GM19043 (cell line): Measurements from ENCODE around the gene FHOD1.

ENCODE experiments used
- ATAC-seq: cut with Tn5 transposase; IDR thresholded peaks from one replicate; pipeline ENCODE4 v1.9.1; 2021; ENCODE audit warnings: low read depth; ENCODE audit not compliant: unreplicated experiment

FHOD1 gene

DNA sequence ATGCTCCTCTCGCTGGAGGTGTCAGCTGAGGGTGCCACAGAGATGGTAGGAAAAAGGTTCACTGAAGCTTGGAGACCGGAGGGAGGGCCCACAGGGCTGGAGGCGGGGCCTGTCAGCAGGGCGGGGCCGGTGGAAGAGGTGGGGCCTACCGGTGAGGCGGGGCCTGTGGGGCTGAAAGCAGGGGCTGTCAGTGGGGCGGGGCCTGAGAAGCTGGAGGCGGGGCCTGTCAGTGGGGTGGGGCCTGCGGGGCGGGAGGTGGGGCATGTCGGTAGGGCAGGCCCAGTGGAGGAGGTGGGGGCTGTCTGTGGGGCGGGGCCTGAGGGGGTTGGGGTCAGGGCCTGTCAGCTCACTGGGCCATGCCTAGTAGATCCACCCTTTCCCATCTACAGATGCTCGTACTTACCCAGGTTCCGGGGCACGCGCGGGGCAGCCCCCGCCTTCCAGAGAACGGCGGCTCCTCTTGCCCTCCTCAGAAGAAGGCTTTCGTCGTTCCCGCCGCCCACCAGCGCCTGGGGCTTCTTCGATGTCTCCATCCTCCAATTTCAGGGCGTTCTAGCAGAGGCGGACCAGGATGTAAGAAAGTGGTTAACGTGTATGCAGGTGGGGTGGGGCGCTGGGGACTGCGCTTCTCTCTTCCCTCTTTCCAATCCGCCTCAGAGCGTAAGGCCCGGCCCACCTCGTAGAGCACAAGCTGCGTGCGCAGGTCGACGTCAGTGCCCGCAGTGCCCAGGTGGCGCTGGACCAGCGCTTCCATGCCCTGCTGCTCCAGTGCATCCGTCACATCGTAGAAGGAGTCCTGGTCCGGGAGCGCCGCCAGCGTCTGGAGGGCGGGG is 10.5 kb downstream of the FHOD1 start:
- no peak for ATAC-seq

DNA sequence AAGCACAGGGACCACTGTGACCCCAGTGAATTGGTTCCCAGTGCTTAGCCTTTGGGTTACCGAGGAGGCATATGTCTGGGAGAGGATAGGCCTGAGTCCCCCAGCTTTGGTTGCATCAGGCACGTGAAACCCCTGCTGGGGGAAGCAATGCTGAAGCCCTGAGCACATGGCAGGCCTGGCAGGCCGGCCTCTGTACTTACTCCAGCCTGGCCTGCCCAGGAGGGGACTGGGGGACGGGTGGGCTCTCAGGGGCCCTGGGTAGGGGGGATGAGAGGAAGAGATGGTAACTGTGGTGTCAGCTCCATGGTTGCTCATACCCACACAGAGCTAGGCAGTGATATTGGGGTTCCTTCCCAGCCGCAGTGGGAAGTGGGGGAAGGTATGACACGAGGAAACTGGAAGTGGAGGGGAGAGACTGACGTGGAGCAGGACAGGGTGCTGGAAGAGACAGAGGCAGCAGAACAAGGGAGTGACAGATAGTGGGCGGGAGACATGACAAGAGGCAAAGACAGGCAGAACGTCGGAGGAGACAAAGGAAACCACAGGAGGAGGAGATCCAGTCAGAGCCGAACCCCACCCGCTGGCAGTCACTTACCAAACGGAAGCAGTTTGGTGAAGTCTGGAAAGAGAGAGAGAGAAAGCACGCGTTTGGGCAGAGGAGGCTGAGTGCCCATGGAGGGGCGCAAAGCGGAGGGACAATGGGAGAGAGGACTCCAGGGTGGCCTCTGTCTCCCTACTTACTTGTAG is 11.3 kb downstream of the FHOD1 start:
- no peak for ATAC-seq

DNA sequence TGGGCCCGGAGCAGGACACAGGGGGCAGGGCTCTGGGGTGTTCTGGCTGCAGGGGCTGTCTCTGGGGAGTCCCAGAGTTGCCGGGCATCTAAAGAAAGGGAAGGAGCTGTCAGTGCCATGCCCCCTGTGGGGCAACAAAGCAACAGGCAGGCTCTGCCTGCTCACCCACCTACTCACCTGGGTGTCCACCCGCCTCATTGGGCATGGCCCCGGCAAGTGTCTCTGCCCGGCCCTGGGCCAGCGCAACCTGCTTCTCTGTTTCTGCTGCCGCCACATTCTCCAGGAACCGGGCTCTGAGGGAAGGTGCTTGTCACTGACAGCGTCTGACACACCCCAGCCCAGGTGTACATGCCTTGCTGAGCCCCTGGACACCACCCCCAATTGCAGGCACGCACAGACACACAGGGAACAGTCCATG is 13.1 kb downstream of the FHOD1 start:
- no peak for ATAC-seq

DNA sequence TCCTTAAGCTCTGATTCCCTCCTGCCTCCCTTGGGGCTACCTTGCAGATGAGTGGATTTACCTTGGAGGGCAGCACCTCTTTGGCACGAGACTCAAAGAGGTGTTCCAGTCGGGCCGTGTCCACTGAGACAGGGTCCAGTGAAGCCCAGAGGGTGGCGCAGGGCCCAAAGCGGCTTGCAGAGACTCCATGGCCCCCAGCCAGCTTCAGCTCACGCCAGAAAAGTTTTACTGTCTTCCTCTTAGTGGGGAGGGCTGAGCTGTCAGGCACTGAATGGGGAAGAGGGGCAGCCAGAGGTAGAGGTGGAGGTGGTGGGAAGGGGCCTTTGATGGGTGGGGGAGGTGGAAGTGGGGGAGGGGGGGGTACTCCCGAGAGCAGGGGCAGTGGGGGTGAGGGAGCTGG is 13.7 kb downstream of the FHOD1 start:
- no peak for ATAC-seq

DNA sequence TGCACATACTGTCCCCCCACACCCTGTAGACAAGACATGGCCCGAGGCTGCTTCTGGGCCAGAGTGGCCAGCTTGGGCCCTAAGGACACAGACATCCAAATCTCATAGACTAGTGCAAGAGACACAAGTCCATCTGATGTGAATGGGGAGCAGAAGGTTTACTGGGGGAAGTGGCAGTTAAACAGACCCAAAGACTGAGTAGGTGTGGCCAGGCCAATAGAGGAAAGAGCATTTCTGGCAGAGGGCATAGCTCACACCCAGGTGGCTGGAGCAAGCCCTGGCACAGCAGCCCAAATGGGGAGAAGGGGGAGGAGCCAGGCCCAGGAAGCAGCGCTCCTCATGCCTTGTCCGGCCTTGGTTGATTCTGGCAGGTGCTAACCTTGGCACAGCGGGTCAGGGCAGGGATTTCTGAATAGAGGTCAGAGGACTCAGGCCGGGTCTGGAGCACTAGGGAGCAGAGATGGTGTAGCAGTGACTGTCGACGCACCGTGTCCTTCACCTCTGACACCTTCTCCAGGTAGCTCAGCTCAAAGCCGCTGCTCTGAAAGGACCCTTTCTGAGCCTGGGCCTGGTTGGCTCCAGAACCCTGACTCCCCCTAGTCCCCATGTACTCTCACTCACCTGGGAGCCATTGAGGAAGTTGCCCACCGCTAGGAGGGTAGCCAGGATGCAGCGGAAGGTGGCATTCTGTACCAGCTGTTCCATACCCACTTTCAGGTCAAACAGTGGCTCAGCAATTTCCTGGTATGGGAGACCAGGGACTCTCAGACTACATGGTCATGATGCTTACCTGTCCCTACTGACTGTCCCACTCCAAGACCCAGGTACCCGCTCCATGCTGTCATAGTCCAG is 16.2 kb downstream of the FHOD1 start:
- no peak for ATAC-seq

DNA sequence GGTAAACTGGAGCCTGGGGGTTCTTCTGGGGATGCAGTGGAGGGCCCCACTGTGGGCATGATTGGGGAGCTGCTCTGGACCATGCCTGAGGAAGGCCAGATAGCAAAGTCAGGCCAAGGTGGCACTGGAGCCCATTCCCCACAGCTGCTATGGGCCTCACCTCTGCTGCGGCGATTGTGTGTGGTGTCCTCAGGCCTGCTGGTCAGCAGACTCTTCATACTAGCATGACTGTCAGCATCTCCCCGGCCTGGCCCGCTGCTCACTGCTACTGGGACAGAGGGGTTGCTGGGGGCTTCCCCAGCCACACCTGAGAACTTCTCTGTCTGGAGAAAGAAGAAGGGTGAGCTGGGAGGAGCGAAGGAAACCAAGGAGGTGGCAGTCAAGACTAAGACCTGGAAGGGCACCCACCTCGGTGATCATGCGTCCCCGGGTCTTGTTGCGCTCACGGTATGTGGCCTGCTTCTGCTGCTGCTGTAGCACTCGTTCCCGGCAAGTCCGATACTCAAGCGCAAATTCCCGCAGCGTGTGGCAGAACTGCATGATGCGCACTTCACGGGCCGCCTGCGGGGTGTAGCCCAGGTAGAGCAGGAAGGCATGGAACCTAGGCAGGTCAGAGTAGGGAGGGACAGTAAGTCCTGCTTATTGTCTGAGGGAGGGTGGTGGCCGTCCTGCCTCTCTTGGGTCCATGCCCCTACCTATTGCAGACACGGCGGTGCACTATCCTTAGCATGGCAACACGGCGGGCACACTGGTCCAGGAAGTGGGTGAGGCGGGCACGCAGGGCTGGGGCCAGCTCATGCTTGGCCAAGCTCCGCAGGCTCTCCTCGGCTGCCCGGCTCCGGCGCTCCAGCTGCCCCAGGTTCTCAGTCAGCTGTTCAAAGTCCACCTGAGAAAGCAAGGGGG is 17.1 kb downstream of the FHOD1 start:
- ATAC-seq: no peak

- ATAC-seq: no peak
Observed at GRCh38 chr16:67228905-67229304, 18.4 kb downstream of the FHOD1 start.

- ATAC-seq: no peak
Observed at GRCh38 chr16:67228034-67228785, 19.1 kb downstream of the FHOD1 start.

- no peak for ATAC-seq
Observed at GRCh38 chr16:67227567-67227921, 19.7 kb downstream of the FHOD1 start.

- ATAC-seq: peak; percentile 92
Observed at GRCh38 chr16:67226804-67227566, 20.3 kb downstream of the FHOD1 start, which contains the start of gene TMEM208. Gene TMEM208, plus strand, starts transcription at chr16:67227130. Its CDS starts 89 bp downstream, at chr16:67227219.

GRCh38 chr16:67226295-67226803 is 20.9 kb downstream of the FHOD1 start:
- no peak for ATAC-seq

GRCh38 chr16:67223992-67224391 is 23.3 kb downstream of the FHOD1 start:
- no peak for ATAC-seq

DNA sequence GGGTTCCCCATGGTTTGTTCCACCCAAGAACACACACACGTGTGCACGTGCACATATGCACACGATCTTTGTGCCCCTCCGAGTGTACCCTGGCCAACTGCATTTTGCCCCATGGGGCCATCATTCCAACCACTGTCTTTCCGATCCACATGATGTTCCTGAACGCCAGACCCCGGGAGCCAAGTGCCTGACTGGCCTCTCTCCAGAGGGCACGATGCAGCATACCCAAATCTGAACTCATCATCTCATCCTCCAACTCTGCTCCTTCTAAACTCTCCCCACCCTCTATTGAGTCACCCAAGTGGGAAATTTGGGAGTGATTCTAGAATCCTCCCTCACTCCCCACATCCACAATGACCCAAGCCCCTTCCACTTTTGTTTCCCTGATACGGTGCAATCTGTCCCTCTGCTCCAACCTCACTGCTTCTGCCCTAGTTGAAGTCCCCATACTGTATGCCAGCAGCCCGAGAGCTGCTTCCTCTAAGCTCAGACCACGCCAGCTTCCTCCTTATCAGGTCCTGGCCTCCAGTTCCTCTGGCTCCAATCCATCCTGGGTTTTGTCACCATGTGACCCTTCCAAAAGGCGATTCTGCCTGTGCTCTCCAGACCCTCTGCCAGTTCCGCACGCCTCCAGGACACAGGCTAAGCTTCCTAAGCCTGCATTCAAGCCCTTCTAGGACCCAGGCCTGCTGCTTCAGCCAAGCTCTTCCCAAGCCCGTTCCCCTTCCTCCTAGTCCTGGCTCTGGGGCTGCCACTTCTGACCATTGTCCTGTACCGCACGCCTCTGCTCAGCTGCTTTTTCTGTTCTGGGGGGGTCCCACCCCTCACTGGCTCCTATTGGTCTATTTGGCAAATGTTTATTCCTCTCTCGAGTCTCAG is 30.4 kb downstream of the FHOD1 start:
- ATAC-seq: no peak

DNA sequence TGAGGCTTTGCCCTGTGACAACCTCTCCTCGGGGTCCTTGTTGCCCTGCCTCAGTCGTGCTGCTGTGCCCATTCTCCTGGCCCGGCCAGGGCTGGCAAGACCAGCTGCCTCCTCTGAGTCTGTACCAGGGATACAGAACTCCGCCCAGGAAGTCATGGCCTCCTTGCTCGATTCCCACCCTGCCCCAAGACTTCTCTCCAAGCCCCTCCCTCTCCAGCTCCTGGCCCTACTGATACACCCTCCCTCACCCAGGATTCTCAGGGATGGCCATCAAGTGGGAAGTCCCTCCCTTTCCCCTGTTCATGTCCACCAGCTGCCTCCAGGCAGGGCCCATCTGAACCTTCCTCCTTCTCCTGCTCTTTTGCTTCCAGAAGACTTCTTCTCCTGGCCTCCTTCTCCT is 31.6 kb downstream of the FHOD1 start:
- no peak for ATAC-seq

GRCh38 chr16:67213197-67214019 is 33.9 kb downstream of the FHOD1 start:
- ATAC-seq: no peak

GRCh38 chr16:67212766-67213165 is 34.5 kb downstream of the FHOD1 start:
- no peak for ATAC-seq

- ATAC-seq: no peak
Observed at GRCh38 chr16:67211674-67212073, 35.6 kb downstream of the FHOD1 start.
